GM23248 (cell line): Measurements from ENCODE around the gene MYO1G. TPM values are rescaled to one million over a fixed set of nuclear protein-coding genes. Genes with fewer than 3 reads are reported as not detected.
"Not testable (repeated sequence)": the region's sequence is repeated elsewhere in the genome, so short reads cannot be mapped to it uniquely, and the experiment has no call there.

ENCODE experiments used
- DNase-seq: peaks from one replicate; pipeline ENCODE4 v3.0.0-alpha.2; 2015
- H2AFZ ChIP-seq: fragments of 200-600 bp; sonication (generic); 2 replicates; pipeline ENCODE4 v1.6.1; 2016; ENCODE audit warnings: antibody characterized with exemption
- H3F3A ChIP-seq: fragments of 200-600 bp; sonication (generic); 2 replicates; pipeline ENCODE4 v1.6.1; 2016; ENCODE audit warnings: mild to moderate bottlenecking, antibody characterized with exemption, mixed run types; ENCODE audit not compliant: insufficient read depth
- H3K27ac ChIP-seq: fragments of 200-600 bp; sonication (generic); 2 replicates; pipeline ENCODE4 v1.5.1; 2016; ENCODE audit warnings: mild to moderate bottlenecking
- H3K27me3 ChIP-seq: fragments of 200-600 bp; sonication (generic); replicated peaks from 2 replicates; pipeline ENCODE4 v1.6.1; 2016; ENCODE audit warnings: mild to moderate bottlenecking; ENCODE audit not compliant: insufficient read depth
- H3K36me3 ChIP-seq: fragments of 200-600 bp; sonication (generic); 2 replicates; pipeline ENCODE4 v1.6.1; 2016; ENCODE audit warnings: low read depth, mild to moderate bottlenecking
- H3K4me1 ChIP-seq: fragments of 200-600 bp; sonication (generic); 2 replicates; pipeline ENCODE4 v1.6.1; 2016; ENCODE audit warnings: mild to moderate bottlenecking; ENCODE audit not compliant: insufficient read depth
- H3K4me2 ChIP-seq: fragments of 200-600 bp; sonication (generic); one replicate; pipeline ENCODE4 v1.6.1; 2016; ENCODE audit warnings: mild to moderate bottlenecking; ENCODE audit not compliant: unreplicated experiment
- H3K4me3 ChIP-seq: fragments of 200-600 bp; sonication (generic); 2 replicates; pipeline ENCODE4 v1.5.1; 2016; ENCODE audit warnings: mild to moderate bottlenecking
- H3K79me2 ChIP-seq: fragments of 200-600 bp; sonication (generic); 2 replicates; pipeline ENCODE4 v1.6.1; 2016; ENCODE audit warnings: mild to moderate bottlenecking; ENCODE audit not compliant: insufficient read depth
- H3K9ac ChIP-seq: fragments of 200-600 bp; sonication (generic); 2 replicates; pipeline ENCODE4 v1.6.1; 2016; ENCODE audit warnings: mild to moderate bottlenecking
- H3K9me2 ChIP-seq: fragments of 200-600 bp; sonication (generic); 2 replicates; pipeline ENCODE4 v1.6.1; 2016; ENCODE audit warnings: mixed run types, mild to moderate bottlenecking, moderate library complexity; ENCODE audit not compliant: insufficient read depth
- H3K9me3 ChIP-seq: fragments of 200-600 bp; sonication (generic); one replicate; pipeline ENCODE4 v1.6.1; 2017; ENCODE audit warnings: low read depth
- H4K20me1 ChIP-seq: fragments of 200-600 bp; sonication (generic); 2 replicates; pipeline ENCODE4 v1.6.0; 2016; ENCODE audit not compliant: insufficient read depth
- EZH2 ChIP-seq: fragments of 200-600 bp; sonication (generic); IDR thresholded peaks from 2 replicates; pipeline ENCODE4 v1.6.1; 2018; ENCODE audit warnings: antibody characterized with exemption, mild to moderate bottlenecking; ENCODE audit not compliant: insufficient read depth, poor library complexity, severe bottlenecking
- EZH2phosphoT487 ChIP-seq: fragments of 200-600 bp; sonication (generic); IDR thresholded peaks from 2 replicates; pipeline ENCODE4 v1.6.1; 2018; ENCODE audit warnings: antibody characterized with exemption, moderate library complexity, mild to moderate bottlenecking, low read depth; ENCODE audit not compliant: insufficient read depth
- WGBS, 2 experiments: methylation state at CpG; one replicate each; pipeline ENCODE4 v1.1.6; 2015 to 2017; ENCODE audit warnings: low lambda C conversion rate in 2 of 2, low coverage in 1 of 2; ENCODE audit errors: missing lambda C conversion rate in 2 of 2; 5-methylcytosine and 5-hydroxymethylcytosine counted together
- in situ Hi-C: fragments of 300-500 bp; cut with MboI; formaldehyde crosslinking; loops from 2 replicates; pipeline ENCODE4 v1.15.0; 2020
- polyA plus RNA-seq: library from polyadenylated mRNA; unstranded; fragments of >200 nt; fragmentation: Nextera tagmentation; extraction: Ambion mirVana; gene quantifications from 2 replicates; pipeline ENCODE4 v1.2.1, GENCODE V29; 2016
- total RNA-seq: library from RNA; depleted of rRNA; stranded (reverse); fragments of >200 nt; shearing (Covaris generic); gene quantifications from 2 replicates; pipeline ENCODE4 v1.2.3, GENCODE V29; 2014

The MYO1G gene
- total and polyA plus RNA-seq, 2 experiments from 2014 or later: not detected

GRCh38 chr7:45026013-45026412 is 47.2 kb upstream of the MYO1G start:
- H3K27me3 ChIP-seq: no peaks in the 10 kb centered on the region
- in situ Hi-C loops: no loop called here
- no peaks in the 10 kb centered on the region for H3K9me2 ChIP-seq
- H3K4me3 ChIP-seq: no peak overlapping the region
- peaks cover 4% of the 10 kb centered on the region; the same call in 1 of the 2 replicates for H3K36me3 ChIP-seq
- TF ChIP-seq EZH2 (no peak), EZH2phosphoT487 (no peak)
- H4K20me1 ChIP-seq: no peaks in the 10 kb centered on the region
- no peaks in the 10 kb centered on the region for H3K9me3 ChIP-seq
- H3F3A ChIP-seq: peaks cover 8% of the 10 kb centered on the region; the same call in 1 of the 2 replicates
- H3K27ac ChIP-seq: no peak overlapping the region
- H3K4me1 ChIP-seq: peaks cover 13% of the 10 kb centered on the region
- no peak overlapping the region for H3K9ac ChIP-seq
- no peak overlapping the region for H3K4me2 ChIP-seq
- WGBS, 2 experiments: 94 to 97% methylated on average over 1 of the region's 1 CpG
- peaks cover 97% of the 10 kb centered on the region for H3K79me2 ChIP-seq
- no peak for DNase-seq
- no peak overlapping the region for H2AFZ ChIP-seq

DNA sequence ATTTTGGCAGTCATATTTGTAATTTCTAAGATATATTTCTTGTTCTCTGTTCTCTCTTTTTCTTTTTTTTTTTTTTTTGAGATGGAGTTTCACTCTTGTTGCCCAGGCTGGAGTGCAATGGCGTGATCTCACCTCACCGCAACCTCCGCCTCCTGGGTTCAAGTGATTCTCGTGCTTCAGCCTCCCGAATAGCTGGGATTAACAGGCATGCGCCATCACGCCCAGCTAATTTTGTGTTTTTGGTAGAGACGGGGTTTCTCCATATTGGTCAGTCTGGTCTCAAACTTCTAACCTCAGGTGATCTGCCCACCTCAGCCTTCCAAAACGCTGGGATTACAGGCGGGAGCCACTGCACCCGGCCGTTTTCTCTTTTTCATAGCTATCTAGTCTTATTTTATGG is 46.7 kb upstream of the MYO1G start:
- not testable (repeated sequence) for H4K20me1 ChIP-seq
- peaks cover 97% of the 10 kb centered on the region for H3K79me2 ChIP-seq
- WGBS, 2 experiments: 97 to 98% methylated on average over 12 of the region's 12 CpGs

GRCh38 chr7:45024126-45024744 is 45.4 kb upstream of the MYO1G start:
- no peak for DNase-seq
- H3K79me2 ChIP-seq: peaks cover 97% of the 10 kb centered on the region
- 93 to 96% methylated on average over 2 of the region's 2 CpGs for WGBS, 2 experiments

More for the DNA sequence above, 46.7 kb upstream of the MYO1G start:
- H3K36me3 ChIP-seq, H3K27ac ChIP-seq, H3K9ac ChIP-seq, H3K9me3 ChIP-seq, H3K4me2 ChIP-seq, DNase-seq, H3K9me2 ChIP-seq, in situ Hi-C loops, H2AFZ ChIP-seq, H3K27me3 ChIP-seq, H3K4me3 ChIP-seq, H3F3A ChIP-seq: not testable (repeated sequence)
- peaks cover 13% of the 10 kb centered on the region for H3K4me1 ChIP-seq

DNA sequence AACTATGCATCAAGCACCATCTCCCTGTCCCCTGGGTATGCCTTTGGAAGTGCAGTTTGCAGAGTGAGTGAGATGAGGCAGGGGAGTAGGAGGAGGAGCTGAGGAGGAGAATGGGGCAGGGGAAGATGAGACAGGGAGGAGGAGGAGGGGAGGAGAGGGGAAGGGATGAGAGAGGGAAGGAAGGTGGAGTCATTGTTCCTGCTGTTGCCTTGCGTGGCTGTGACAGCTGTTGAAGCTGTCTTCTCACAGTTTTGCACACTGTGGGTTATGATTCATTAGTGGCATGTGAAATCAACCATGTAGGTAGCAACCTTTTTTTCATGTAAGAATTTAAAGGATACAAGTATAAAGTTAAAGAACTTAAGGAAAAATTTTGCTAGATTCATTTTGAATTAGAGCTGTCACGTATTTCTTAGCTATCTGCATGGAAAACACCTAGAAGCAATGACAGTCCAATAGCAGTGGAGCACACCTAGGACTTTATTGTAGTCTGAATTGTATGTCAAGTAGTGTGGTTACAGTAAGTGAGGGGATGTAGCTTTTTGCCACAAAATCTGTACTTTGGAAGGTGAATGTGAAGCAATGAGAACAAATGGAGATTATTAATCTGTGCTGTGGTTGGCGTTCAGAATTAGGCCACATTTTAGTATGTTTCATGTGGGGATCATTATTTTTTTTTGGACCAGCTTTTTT is 42.9 kb upstream of the MYO1G start:
- H3K4me1 ChIP-seq: peaks cover under 1% of the 10 kb centered on the region; the same call in 1 of the 2 replicates
- H3K9ac ChIP-seq: no peak overlapping the region
- TF ChIP-seq EZH2 (no peak), EZH2phosphoT487 (no peak)
- H3K79me2 ChIP-seq: peaks cover 98% of the 10 kb centered on the region
- H3K36me3 ChIP-seq: no peaks in the 10 kb centered on the region
- H3K4me2 ChIP-seq: no peak overlapping the region
- H3K9me2 ChIP-seq: no peaks in the 10 kb centered on the region
- H3K9me3 ChIP-seq: no peaks in the 10 kb centered on the region
- in situ Hi-C loops: no loop called here
- no peak overlapping the region for H3K4me3 ChIP-seq
- no peaks in the 10 kb centered on the region for H4K20me1 ChIP-seq
- peak; percentile 64 for DNase-seq
- 0 out of 2 replicates have a peak overlapping the region, but pooled peaks have one; percentile 4 for H3K27ac ChIP-seq
- 90 to 98% methylated on average over 2 to 3 of the region's 3 CpGs for WGBS, 2 experiments
- H2AFZ ChIP-seq: no peak overlapping the region
- H3K27me3 ChIP-seq: no peaks in the 10 kb centered on the region
- H3F3A ChIP-seq: 0 out of 2 replicates have a peak, but pooled peaks cover 1% of the 10 kb centered on the region

More at GRCh38 chr7:45024126-45024744, 45.4 kb upstream of the MYO1G start:
- Histone ChIP-seq H3K9ac (no peak overlapping the region), H3K4me2 (no peak overlapping the region), H4K20me1 (no peaks in the 10 kb centered on the region), H3F3A (peaks cover 8% of the 10 kb centered on the region; the same call in 1 of the 2 replicates), H3K9me2 (no peaks in the 10 kb centered on the region), H3K4me1 (peaks cover 13% of the 10 kb centered on the region), H3K27ac (no peak overlapping the region), H3K36me3 (peaks cover 4% of the 10 kb centered on the region; the same call in 1 of the 2 replicates), H2AFZ (no peak overlapping the region), H3K9me3 (no peaks in the 10 kb centered on the region), H3K27me3 (no peaks in the 10 kb centered on the region), H3K4me3 (no peak overlapping the region)
- TF ChIP-seq EZH2phosphoT487 (no peak), EZH2 (no peak)
- in situ Hi-C loops: no loop called here
